ENCODE data around the gene COL4A4.

GRCh38 chr2:227098162-227098515 is 65.9 kb downstream of the COL4A4 start:
- TF ChIP-seq CTCF (IDR thresholded peaks at IDR 0.05; ENCODE audit: insufficient read depth, low read length, poor library complexity, severe bottlenecking), result no peak
- no peak for TF ChIP-seq EZH2phosphoT487 (conservative IDR thresholded peaks at IDR 0.05; ENCODE audit: low read length)

Measured in SU-DHL-6 (cell line).